Nephron progenitor cell (in vitro differentiated cells): ENCODE data around the gene LDAH.

Source experiments
- DNase-seq: peaks from one replicate; pipeline ENCODE4 v3.0.0; 2021
- H3K27ac Mint-ChIP-seq: 2 replicates; pipeline ENCODE4 v1.8.0; 2021; ENCODE audit warnings: mild to moderate bottlenecking, moderate library complexity, mixed read lengths
- H3K27me3 Mint-ChIP-seq: 2 replicates; pipeline ENCODE4 v1.8.0; 2021; ENCODE audit warnings: mild to moderate bottlenecking, low read depth, mixed read lengths; ENCODE audit not compliant: poor library complexity
- H3K36me3 Mint-ChIP-seq: 2 replicates; pipeline ENCODE4 v1.8.0; 2021; ENCODE audit warnings: low read depth, mixed read lengths
- H3K4me1 Mint-ChIP-seq: 2 replicates; pipeline ENCODE4 v1.8.0; 2021; ENCODE audit warnings: mixed read lengths
- H3K4me3 Mint-ChIP-seq: 2 replicates; pipeline ENCODE4 v1.8.0; 2021; ENCODE audit warnings: mild to moderate bottlenecking, moderate library complexity, mixed read lengths
- H3K9me3 Mint-ChIP-seq: 2 replicates; pipeline ENCODE4 v1.8.0; 2021; ENCODE audit warnings: mild to moderate bottlenecking, moderate library complexity, mixed read lengths
- CTCF ChIP-seq: fragments of 200-600 bp; sonication (generic); IDR thresholded peaks from 2 replicates; pipeline ENCODE4 v1.5.0; 2021; ENCODE audit warnings: antibody characterized with exemption

LDAH gene

GRCh38 chr2:20745924-20746555, 76.9 kb downstream of the LDAH start:
- Mint-ChIP-seq H3K4me3 (no peak overlapping the region), H3K27ac (peak overlapping the region; percentile 5), H3K36me3 (peaks cover 37% of the 10 kb centered on the region), H3K9me3 (no peaks in the 10 kb centered on the region), H3K4me1 (peaks cover 8% of the 10 kb centered on the region), H3K27me3 (peaks cover 7% of the 10 kb centered on the region)
- no peak for TF ChIP-seq CTCF
- DNase-seq = no peak

- no peak for DNase-seq
- Mint-ChIP-seq H3K4me1 (peaks cover 8% of the 10 kb centered on the region), H3K4me3 (no peak overlapping the region), H3K27me3 (peaks cover 4% of the 10 kb centered on the region), H3K36me3 (peaks cover 32% of the 10 kb centered on the region), H3K9me3 (no peaks in the 10 kb centered on the region), H3K27ac (peak overlapping the region; percentile 62)
- TF ChIP-seq CTCF = no peak
Measured at GRCh38 chr2:20744366-20745335, 78.2 kb downstream of the LDAH start.

- no peak overlapping the region for H3K27ac Mint-ChIP-seq
- H3K4me1 Mint-ChIP-seq = no peaks in the 10 kb centered on the region
- H3K36me3 Mint-ChIP-seq = peaks cover 50% of the 10 kb centered on the region
- no peak for DNase-seq
- TF ChIP-seq CTCF = no peak
- H3K9me3 Mint-ChIP-seq = no peaks in the 10 kb centered on the region
- peaks cover 3% of the 10 kb centered on the region for H3K27me3 Mint-ChIP-seq
- H3K4me3 Mint-ChIP-seq = no peak overlapping the region
Measured at GRCh38 chr2:20738772-20739171, 84.1 kb downstream of the LDAH start.

- no peak for DNase-seq
- H3K4me1 Mint-ChIP-seq = no peaks in the 10 kb centered on the region
Measured at GRCh38 chr2:20737505-20737904, 85.4 kb downstream of the LDAH start.

GRCh38 chr2:20728114-20728758, 94.7 kb downstream of the LDAH start:
- Mint-ChIP-seq H3K4me1 (peaks cover 12% of the 10 kb centered on the region), H3K4me3 (no peak overlapping the region), H3K27ac (peak overlapping the region; percentile 96), H3K27me3 (peaks cover 4% of the 10 kb centered on the region), H3K36me3 (peaks cover 54% of the 10 kb centered on the region), H3K9me3 (no peaks in the 10 kb centered on the region)
- no peak for TF ChIP-seq CTCF
- no peak for DNase-seq

More at GRCh38 chr2:20737505-20737904, 85.4 kb downstream of the LDAH start:
- H3K27me3 Mint-ChIP-seq = no peaks in the 10 kb centered on the region
- no peaks in the 10 kb centered on the region for H3K9me3 Mint-ChIP-seq
- no peak overlapping the region for H3K27ac Mint-ChIP-seq
- H3K36me3 Mint-ChIP-seq = peaks cover 38% of the 10 kb centered on the region
- no peak for TF ChIP-seq CTCF
- no peak overlapping the region for H3K4me3 Mint-ChIP-seq
